Natural killer cell (primary cell): Measurements from ENCODE around the gene LPCAT3. TPM values are rescaled to one million over a fixed set of nuclear protein-coding genes. Genes with fewer than 3 reads are reported as not detected.

Source experiments
- ATAC-seq, 3 donors: fragments of 150-1000 bp in 2 of 3; fragments of 200-7000 bp in 1 of 3; cut with Tn5 transposase; 1 replicate in 1 of 3; 2 replicates in 2 of 3; pipeline ENCODE4 v1.10.0; 2021; ENCODE audit warnings: mild to moderate bottlenecking in 2 of 3, moderate library complexity in 2 of 3
- DNase-seq, 2 donors: peaks; one replicate each; pipeline versions ENCODE4 v3.0.0 to v3.0.0-alpha.2; 2013 to 2021; ENCODE audit warnings: mixed read lengths in 1 of 2
- H3K27ac ChIP-seq: one replicate; pipeline ENCODE4 v1.5.1; 2013; ENCODE audit warnings: mild to moderate bottlenecking, low read length
- H3K27me3 ChIP-seq: one replicate; pipeline ENCODE4 v1.6.1; 2013; ENCODE audit warnings: low read length; ENCODE audit not compliant: control insufficient read depth, insufficient read depth
- H3K36me3 ChIP-seq: one replicate; pipeline ENCODE4 v1.6.1; 2013; ENCODE audit warnings: low read length; ENCODE audit not compliant: control insufficient read depth, insufficient read depth
- H3K4me1 ChIP-seq: one replicate; pipeline ENCODE4 v1.6.1; 2013; ENCODE audit warnings: low read length; ENCODE audit not compliant: control insufficient read depth, insufficient read depth
- H3K4me3 ChIP-seq: one replicate; pipeline ENCODE4 v1.5.1; 2013; ENCODE audit warnings: low read length
- H3K9me3 ChIP-seq: one replicate; pipeline ENCODE4 v1.6.1; 2013; ENCODE audit warnings: low read length; ENCODE audit not compliant: control insufficient read depth, insufficient read depth
- H3K27ac Mint-ChIP-seq, 2 donors: one replicate each; pipeline ENCODE4 v1.8.0; 2022; ENCODE audit warnings: mild to moderate bottlenecking in 2 of 2, mixed read lengths in 2 of 2, moderate library complexity in 1 of 2
- H3K27me3 Mint-ChIP-seq, 2 donors: one replicate each; pipeline ENCODE4 v1.8.0; 2022; ENCODE audit warnings: low read depth in 2 of 2, mixed read lengths in 2 of 2
- H3K36me3 Mint-ChIP-seq: one replicate; pipeline ENCODE4 v1.8.0; 2022; ENCODE audit warnings: mixed read lengths
- H3K4me1 Mint-ChIP-seq, 2 donors: one replicate each; pipeline ENCODE4 v1.8.0; 2022; ENCODE audit warnings: mixed read lengths in 2 of 2
- H3K4me3 Mint-ChIP-seq: one replicate; pipeline ENCODE4 v1.8.0; 2022; ENCODE audit warnings: mild to moderate bottlenecking, moderate library complexity, mixed read lengths
- H3K9me3 Mint-ChIP-seq, 2 donors: one replicate each; pipeline ENCODE4 v1.8.0; 2022; ENCODE audit warnings: mixed read lengths in 2 of 2
- CTCF ChIP-seq: fragments of 200-600 bp; IDR thresholded peaks from one replicate; pipeline ENCODE4 v1.8.0; 2022; ENCODE audit warnings: antibody characterized with exemption
- WGBS: methylation state at CpG from one replicate; pipeline ENCODE4 v1.1.7; 2013; ENCODE audit warnings: missing lambda C conversion rate; ENCODE audit not compliant: insufficient coverage; 5-methylcytosine and 5-hydroxymethylcytosine counted together
- intact Hi-C: fragments of 100-400 bp; cut with micrococcal nuclease; formaldehyde crosslinking; loops from one replicate; pipeline ENCODE4 v1.14.2; 2022
- total RNA-seq, 4 donors: library from RNA; stranded (reverse); fragments of 120-200 nt in 1 of 4; gene quantifications; one replicate each; pipeline versions ENCODE4 v1.2.3 to v1.2.4, GENCODE V29; 2013 to 2022

The LPCAT3 gene
- total RNA-seq, 3 donors from 2014 or later (not counting 1 experiment from before 2014, with no cell fraction given), result 45.6 to 54.3 (median 45.6) TPM

GRCh38 chr12:6956021-6956727, 62.1 kb downstream of the LPCAT3 start:
- intact Hi-C loops, result no loop called here
- Histone ChIP-seq H3K4me3 (no peak overlapping the region), H3K9me3 (no peaks in the 10 kb centered on the region), H3K27me3 (no peaks in the 10 kb centered on the region), H3K27ac (peak overlapping the region; percentile 96), H3K4me1 (peaks cover 91% of the 10 kb centered on the region), H3K36me3 (peaks cover 73% of the 10 kb centered on the region)
- Mint-ChIP-seq H3K36me3 (no peaks in the 10 kb centered on the region), H3K27me3 (no peaks in the 10 kb centered on the region), H3K9me3 (no peaks in the 10 kb centered on the region), H3K27ac (peak overlapping the region; percentile 98 to 99), H3K4me1 (peaks cover 75 to 94% of the 10 kb centered on the region in 2 donors), H3K4me3 (peak overlapping the region; percentile 91)
- DNase-seq (peak; percentile 60 to 73), ATAC-seq (peak; percentile 6 to 23 (median 16))
- WGBS, result 36% methylated on average over 28 of the region's 28 CpGs
- no peak for TF ChIP-seq CTCF

- intact Hi-C loops, result no loop called here
- 47% methylated on average over 22 of the region's 22 CpGs for WGBS
Measured at GRCh38 chr12:6955108-6956020, 62.9 kb downstream of the LPCAT3 start.

GRCh38 chr12:6954316-6955107, 63.8 kb downstream of the LPCAT3 start:
- Mint-ChIP-seq H3K27ac (peak overlapping the region; percentile 98 to 99), H3K36me3 (no peaks in the 10 kb centered on the region), H3K27me3 (no peaks in the 10 kb centered on the region), H3K4me1 (peaks cover 83 to 98% of the 10 kb centered on the region in 2 donors), H3K4me3 (peak overlapping the region; percentile 91), H3K9me3 (no peaks in the 10 kb centered on the region)
- intact Hi-C loops, result loop anchor here (5.0 kb wide), 1 partner anchor 63 kb away; the partner anchor contains the start of gene LPCAT3
- no peak for ATAC-seq
- H3K4me3 ChIP-seq, result peak overlapping the region; percentile 93
- peak overlapping the region; percentile 96 for H3K27ac ChIP-seq
- peaks cover 90% of the 10 kb centered on the region for H3K4me1 ChIP-seq
- WGBS, result 36% methylated on average over 21 of the region's 21 CpGs
- H3K36me3 ChIP-seq, result peaks cover 56% of the 10 kb centered on the region
- no peaks in the 10 kb centered on the region for H3K27me3 ChIP-seq
- H3K9me3 ChIP-seq, result no peaks in the 10 kb centered on the region
- DNase-seq, result peak in 1 of 2 donors; percentile 43
- no peak for TF ChIP-seq CTCF

More at GRCh38 chr12:6955108-6956020, 62.9 kb downstream of the LPCAT3 start:
- Mint-ChIP-seq H3K27ac (peak overlapping the region; percentile 98 to 99), H3K4me3 (peak overlapping the region; percentile 91), H3K27me3 (no peaks in the 10 kb centered on the region), H3K36me3 (no peaks in the 10 kb centered on the region), H3K9me3 (no peaks in the 10 kb centered on the region), H3K4me1 (peaks cover 75 to 94% of the 10 kb centered on the region in 2 donors)
- ATAC-seq (no peak), DNase-seq (peak in 1 of 2 donors; percentile 31)
- Histone ChIP-seq H3K36me3 (peaks cover 65% of the 10 kb centered on the region), H3K9me3 (no peaks in the 10 kb centered on the region), H3K4me3 (no peak overlapping the region), H3K4me1 (peaks cover 90% of the 10 kb centered on the region), H3K27me3 (no peaks in the 10 kb centered on the region), H3K27ac (peak overlapping the region; percentile 96)
- no peak for TF ChIP-seq CTCF
